Liver (tissue), 9 donors: ENCODE measurements around the gene SLC25A48. TPM values are rescaled to one million over a fixed set of nuclear protein-coding genes. Genes with fewer than 3 reads are reported as not detected.

Experiments
- DNase-seq: peaks from one replicate; pipeline ENCODE4 v3.0.0-alpha.2; 2017; ENCODE audit warnings: low spot score
- H3K27ac ChIP-seq, 2 donors: one replicate each; pipeline ENCODE4 v1.7.0; 2013; ENCODE audit warnings: inconsistent platforms in 2 of 2, low read length in 2 of 2, control low read depth in 1 of 2, low read depth in 1 of 2, mild to moderate bottlenecking in 1 of 2
- H3K27me3 ChIP-seq, 4 donors: one replicate each; pipeline versions ENCODE4 v1.6.1 to v1.7.0; 2013; ENCODE audit warnings: low read length in 3 of 4, inconsistent platforms in 1 of 4, mild to moderate bottlenecking in 1 of 4, moderate library complexity in 1 of 4; ENCODE audit not compliant: control insufficient read depth in 4 of 4, insufficient read depth in 4 of 4
- H3K36me3 ChIP-seq, 4 donors: one replicate each; pipeline versions ENCODE4 v1.6.1 to v1.7.0; 2013; ENCODE audit warnings: low read length in 3 of 4, mild to moderate bottlenecking in 3 of 4, low read depth in 1 of 4, moderate library complexity in 1 of 4; ENCODE audit not compliant: control insufficient read depth in 4 of 4, insufficient read depth in 3 of 4
- H3K4me1 ChIP-seq, 4 donors: one replicate each; pipeline versions ENCODE4 v1.6.1 to v1.7.0; 2013; ENCODE audit warnings: low read length in 3 of 4, mild to moderate bottlenecking in 3 of 4, moderate library complexity in 1 of 4; ENCODE audit not compliant: control insufficient read depth in 4 of 4, insufficient read depth in 4 of 4
- H3K4me3 ChIP-seq, 3 donors: one replicate each; pipeline versions ENCODE4 v1.6.1 to v1.7.0; 2013; ENCODE audit warnings: low read length in 3 of 3, control low read depth in 1 of 3, low read depth in 1 of 3, mild to moderate bottlenecking in 1 of 3
- H3K9ac ChIP-seq, 2 donors: one replicate each; pipeline ENCODE4 v1.7.0; 2013; ENCODE audit warnings: low read length in 2 of 2, mild to moderate bottlenecking in 2 of 2, moderate library complexity in 2 of 2, control low read depth in 1 of 2, low read depth in 1 of 2
- H3K9me3 ChIP-seq, 4 donors: one replicate each; pipeline versions ENCODE4 v1.6.1 to v1.7.0; 2013; ENCODE audit warnings: low read length in 3 of 4; ENCODE audit not compliant: control insufficient read depth in 4 of 4
- ATF3 ChIP-seq: IDR thresholded peaks from 2 replicates; pipeline ENCODE4 v1.6.1; 2016; ENCODE audit warnings: antibody characterized with exemption
- CTCF ChIP-seq: fragments of 150-350 bp; IDR thresholded peaks from 2 replicates; pipeline ENCODE4 v1.5.1; 2017; ENCODE audit warnings: improper control_type of control experiment, low read depth, low read length; ENCODE audit not compliant: missing input control
- EGR1 ChIP-seq, 2 donors: IDR thresholded peaks; 2 replicates each; pipeline ENCODE4 v1.6.1; 2016 to 2018; ENCODE audit warnings: antibody characterized with exemption in 2 of 2, low read depth in 2 of 2
- FOXA1 ChIP-seq: IDR thresholded peaks from 2 replicates; pipeline ENCODE4 v1.6.1; 2016; ENCODE audit warnings: antibody characterized with exemption
- GABPA ChIP-seq, 2 donors: IDR thresholded peaks in 1 of 2; conservative IDR thresholded peaks in 1 of 2; 2 replicates each; pipeline ENCODE4 v1.6.1; 2016; ENCODE audit warnings: antibody characterized with exemption in 2 of 2, mild to moderate bottlenecking in 1 of 2, moderate library complexity in 1 of 2
- HNF4A ChIP-seq, 2 donors: conservative IDR thresholded peaks; 2 replicates each; pipeline ENCODE4 v1.6.1; 2016; ENCODE audit warnings: antibody characterized with exemption in 2 of 2, mild to moderate bottlenecking in 2 of 2
- JUND ChIP-seq, 2 donors: IDR thresholded peaks; 2 replicates each; pipeline ENCODE4 v1.6.1; 2016; ENCODE audit warnings: antibody characterized with exemption in 2 of 2
- MAX ChIP-seq: IDR thresholded peaks from 2 replicates; pipeline ENCODE4 v1.6.1; 2016; ENCODE audit warnings: antibody characterized with exemption
- NR2F2 ChIP-seq: IDR thresholded peaks from 2 replicates; pipeline ENCODE4 v1.6.1; 2016; ENCODE audit warnings: antibody characterized with exemption
- RAD21 ChIP-seq, 2 donors: IDR thresholded peaks; 2 replicates each; pipeline ENCODE4 v1.6.1; 2016; ENCODE audit warnings: antibody characterized with exemption in 2 of 2, mild to moderate bottlenecking in 2 of 2
- REST ChIP-seq: IDR thresholded peaks from 2 replicates; pipeline ENCODE4 v1.6.1; 2016; ENCODE audit warnings: antibody characterized with exemption, mild to moderate bottlenecking
- RXRA ChIP-seq, 2 donors: IDR thresholded peaks; 2 replicates each; pipeline ENCODE4 v1.6.1; 2017 to 2018; ENCODE audit warnings: antibody characterized with exemption in 2 of 2, mild to moderate bottlenecking in 1 of 2
- SP1 ChIP-seq: IDR thresholded peaks from 2 replicates; pipeline ENCODE4 v1.6.1; 2018; ENCODE audit warnings: antibody characterized with exemption, mild to moderate bottlenecking
- TAF1 ChIP-seq: conservative IDR thresholded peaks from 2 replicates; pipeline ENCODE4 v1.6.1; 2016; ENCODE audit warnings: antibody characterized with exemption, mild to moderate bottlenecking
- YY1 ChIP-seq: IDR thresholded peaks from 2 replicates; pipeline ENCODE4 v1.6.1; 2016; ENCODE audit warnings: antibody characterized with exemption, mild to moderate bottlenecking
- ZBTB33 ChIP-seq: IDR thresholded peaks from 2 replicates; pipeline ENCODE4 v1.6.1; 2016; ENCODE audit warnings: antibody characterized with exemption
- WGBS: extraction: QIAGEN DNeasy Blood & Tissue Kit; methylation state at CpG from one replicate; pipeline ENCODE4 v1.1.7; 2013; 5-methylcytosine and 5-hydroxymethylcytosine counted together
- polyA plus RNA-seq, 2 donors: library from polyadenylated mRNA; stranded (reverse) in 1 of 2; unstranded in 1 of 2; fragments of 200-250 nt in 1 of 2; fragments of >200 nt in 1 of 2; fragmentation: Nextera tagmentation in 1 of 2; extraction: Ambion mirVana in 1 of 2; gene quantifications; one replicate each; pipeline versions ENCODE4 v1.2.1 to v1.2.3, GENCODE V29; 2013 to 2015
- total RNA-seq, 2 donors: library from RNA; depleted of rRNA; stranded (reverse); fragments of >200 nt; gene quantifications; one replicate each; pipeline ENCODE4 v1.2.3, GENCODE V29; 2014
- donor health status: healthy.
- donor health status: healthy.
- donor health status: healthy.
- donor health status: healthy.
- donor health status: healthy.

The SLC25A48 gene
- total and polyA plus RNA-seq, 4 donors, result 0.24 to 1.1 (median 0.72) TPM

GRCh38 chr5:135839566-135839965, 5.1 kb downstream of the SLC25A48 start:
- 64% methylated on average over 4 of the region's 4 CpGs for WGBS
- Histone ChIP-seq H3K4me1 (peaks cover 2 to 9% (median 8%) of the 10 kb centered on the region in 4 donors), H3K9me3 (no peaks in the 10 kb centered on the region), H3K27me3 (peaks cover 0 to 4% (median 0%) of the 10 kb centered on the region in 4 donors), H3K9ac (no peak overlapping the region), H3K36me3 (no peaks in the 10 kb centered on the region), H3K27ac (no peak overlapping the region), H3K4me3 (no peak overlapping the region)
- TF ChIP-seq GABPA (IDR thresholded peaks at IDR 0.05 in 1 of 2, conservative IDR thresholded peaks at IDR 0.05 in 1 of 2) (no peak), TAF1 (no peak), RXRA (IDR thresholded peaks at IDR 0.05) (no peak), HNF4A (conservative IDR thresholded peaks at IDR 0.05) (no peak), REST (no peak), JUND (IDR thresholded peaks at IDR 0.05) (no peak), EGR1 (IDR thresholded peaks at IDR 0.05; ENCODE audit: low read depth in 2 of 2) (no peak), FOXA1 (no peak), ATF3 (no peak), NR2F2 (no peak), ZBTB33 (no peak), SP1 (no peak), CTCF (no peak), RAD21 (IDR thresholded peaks at IDR 0.05) (no peak), MAX (no peak)
- DNase-seq, result no peak

GRCh38 chr5:135840959-135841358, 6.5 kb downstream of the SLC25A48 start:
- H3K4me1 ChIP-seq, result no peaks in the 10 kb centered on the region
- H3K9ac ChIP-seq, result no peak overlapping the region
- no peak overlapping the region for H3K4me3 ChIP-seq
- H3K27me3 ChIP-seq, result peaks cover 0 to under 1% (median 0%) of the 10 kb centered on the region in 4 donors
- no peak overlapping the region for H3K27ac ChIP-seq
- no peaks in the 10 kb centered on the region for H3K36me3 ChIP-seq
- no peak for DNase-seq
- WGBS, result 86% methylated on average over 4 of the region's 4 CpGs
- H3K9me3 ChIP-seq, result no peaks in the 10 kb centered on the region
- TF ChIP-seq REST (no peak), RAD21 (IDR thresholded peaks at IDR 0.05) (no peak), ATF3 (no peak), GABPA (IDR thresholded peaks at IDR 0.05 in 1 of 2, conservative IDR thresholded peaks at IDR 0.05 in 1 of 2) (no peak), TAF1 (no peak), EGR1 (IDR thresholded peaks at IDR 0.05; ENCODE audit: low read depth in 2 of 2) (no peak), ZBTB33 (no peak), YY1 (no peak), RXRA (IDR thresholded peaks at IDR 0.05) (no peak), SP1 (no peak), NR2F2 (no peak)
